Esophagus muscularis mucosa (tissue), 3 donors: ENCODE results near the gene CAMKMT.

Source experiments
- POLR2A ChIP-seq: fragments of 450-650 bp; IDR thresholded peaks from one replicate; pipeline ENCODE4 v1.6.1; 2017; ENCODE audit warnings: antibody characterized with exemption, moderate library complexity, mild to moderate bottlenecking, low read depth
- POLR2AphosphoS5 ChIP-seq, 2 donors: sonication (generic); formaldehyde crosslinking; IDR thresholded peaks; one replicate each; pipeline ENCODE4 v1.6.1; 2017; ENCODE audit warnings: antibody characterized with exemption in 2 of 2
- TF ChIP-seq, protein P1 (sequence below), 3 experiments: fragments of 200-600 bp in 2 of 3; fragments of 450-650 bp in 1 of 3; sonication (generic) in 2 of 3; IDR thresholded peaks; one replicate each; pipeline ENCODE4 v1.5.1; 2017 to 2019; ENCODE audit warnings: antibody characterized with exemption in 3 of 3, mild to moderate bottlenecking in 2 of 3, moderate library complexity in 1 of 3

DNA sequence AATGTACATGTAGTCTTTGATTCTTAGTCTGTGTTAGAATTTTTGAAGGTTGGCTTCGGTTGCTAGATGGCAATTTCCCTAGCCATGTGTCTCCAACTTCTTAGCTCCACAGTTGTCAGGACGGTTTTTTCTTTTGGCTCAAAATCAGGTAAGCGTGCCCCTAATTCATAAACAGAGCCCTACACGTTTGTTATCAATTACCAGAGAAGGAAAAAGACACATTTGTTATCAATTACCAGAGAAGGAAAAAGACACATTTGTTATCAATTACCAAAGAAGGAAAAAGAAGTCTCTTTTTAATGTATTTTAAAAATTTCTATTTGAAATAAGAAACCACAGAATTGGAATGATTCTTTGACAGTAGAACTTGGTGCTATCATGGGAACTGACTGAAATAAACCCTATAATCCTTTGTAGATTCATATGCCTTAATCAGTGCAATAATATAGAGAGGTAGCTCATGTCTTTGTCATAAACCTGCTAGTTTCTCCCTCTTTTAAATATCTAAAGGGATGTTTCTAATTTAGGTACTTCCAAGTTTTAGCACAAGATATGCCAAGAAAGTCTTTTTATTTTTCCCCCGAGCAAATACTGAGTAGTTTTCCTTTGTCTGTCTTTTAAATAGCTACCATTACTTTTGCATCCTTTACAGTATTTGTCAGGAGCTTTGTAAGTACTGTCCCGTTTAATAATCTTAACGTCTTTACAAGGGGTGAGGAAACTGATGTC, 35.9 kb downstream of the CAMKMT start:
- TF ChIP-seq, protein P1, sequence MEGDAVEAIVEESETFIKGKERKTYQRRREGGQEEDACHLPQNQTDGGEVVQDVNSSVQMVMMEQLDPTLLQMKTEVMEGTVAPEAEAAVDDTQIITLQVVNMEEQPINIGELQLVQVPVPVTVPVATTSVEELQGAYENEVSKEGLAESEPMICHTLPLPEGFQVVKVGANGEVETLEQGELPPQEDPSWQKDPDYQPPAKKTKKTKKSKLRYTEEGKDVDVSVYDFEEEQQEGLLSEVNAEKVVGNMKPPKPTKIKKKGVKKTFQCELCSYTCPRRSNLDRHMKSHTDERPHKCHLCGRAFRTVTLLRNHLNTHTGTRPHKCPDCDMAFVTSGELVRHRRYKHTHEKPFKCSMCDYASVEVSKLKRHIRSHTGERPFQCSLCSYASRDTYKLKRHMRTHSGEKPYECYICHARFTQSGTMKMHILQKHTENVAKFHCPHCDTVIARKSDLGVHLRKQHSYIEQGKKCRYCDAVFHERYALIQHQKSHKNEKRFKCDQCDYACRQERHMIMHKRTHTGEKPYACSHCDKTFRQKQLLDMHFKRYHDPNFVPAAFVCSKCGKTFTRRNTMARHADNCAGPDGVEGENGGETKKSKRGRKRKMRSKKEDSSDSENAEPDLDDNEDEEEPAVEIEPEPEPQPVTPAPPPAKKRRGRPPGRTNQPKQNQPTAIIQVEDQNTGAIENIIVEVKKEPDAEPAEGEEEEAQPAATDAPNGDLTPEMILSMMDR (IDR thresholded peaks at IDR 0.05): no peak
- TF ChIP-seq POLR2AphosphoS5 (IDR thresholded peaks at IDR 0.05) (no peak), POLR2A (no peak)
